ENCODE measurements around the gene NT5DC1.

The NT5DC1 gene

GRCh38 chr6:116062496-116062895 lies 38.2 kb upstream of the NT5DC1 start:
- DNase-seq (ENCODE audit: low spot score): no peak
- in situ Hi-C loops (cut with MboI; ENCODE audit: low pct_unique_long_range_greater_than_20kb, low sequenced_read_pairs, unreplicated experiment): no loop called here
- TF ChIP-seq CTCF (IDR thresholded peaks at IDR 0.05; ENCODE audit: extremely low read depth, insufficient read depth, missing control alignments): no peak

- in situ Hi-C loops (cut with MboI; ENCODE audit: low pct_unique_long_range_greater_than_20kb, low sequenced_read_pairs, unreplicated experiment): no loop called here
- DNase-seq (ENCODE audit: low spot score): no peak
- no peak for TF ChIP-seq CTCF (IDR thresholded peaks at IDR 0.05; ENCODE audit: extremely low read depth, insufficient read depth, missing control alignments)
These were observed 36.0 kb upstream of the NT5DC1 start for GRCh38 chr6:116064666-116065065.

- in situ Hi-C loops (cut with MboI; ENCODE audit: low pct_unique_long_range_greater_than_20kb, low sequenced_read_pairs, unreplicated experiment): no loop called here
- no peak for DNase-seq (ENCODE audit: low spot score)
- no peak for TF ChIP-seq CTCF (IDR thresholded peaks at IDR 0.05; ENCODE audit: extremely low read depth, insufficient read depth, missing control alignments)
These were observed 33.9 kb upstream of the NT5DC1 start for GRCh38 chr6:116066789-116067188.

GRCh38 chr6:116070101-116070500 lies 30.6 kb upstream of the NT5DC1 start:
- no peak for TF ChIP-seq CTCF (IDR thresholded peaks at IDR 0.05; ENCODE audit: extremely low read depth, insufficient read depth, missing control alignments)
- no peak for DNase-seq (ENCODE audit: low spot score)
- in situ Hi-C loops (cut with MboI; ENCODE audit: low pct_unique_long_range_greater_than_20kb, low sequenced_read_pairs, unreplicated experiment): no loop called here

GRCh38 chr6:116070616-116071389 lies 29.9 kb upstream of the NT5DC1 start:
- TF ChIP-seq CTCF (IDR thresholded peaks at IDR 0.05; ENCODE audit: extremely low read depth, insufficient read depth, missing control alignments): no peak
- in situ Hi-C loops (cut with MboI; ENCODE audit: low pct_unique_long_range_greater_than_20kb, low sequenced_read_pairs, unreplicated experiment): no loop called here
- DNase-seq (ENCODE audit: low spot score): no peak

GRCh38 chr6:116072368-116072767 lies 28.3 kb upstream of the NT5DC1 start:
- in situ Hi-C loops (cut with MboI; ENCODE audit: low pct_unique_long_range_greater_than_20kb, low sequenced_read_pairs, unreplicated experiment): no loop called here
- no peak for DNase-seq (ENCODE audit: low spot score)

More at GRCh38 chr6:116072368-116072767, 28.3 kb upstream of the NT5DC1 start:
- TF ChIP-seq CTCF (IDR thresholded peaks at IDR 0.05; ENCODE audit: extremely low read depth, insufficient read depth, missing control alignments): no peak
